Mesenteric fat pad (tissue), 1 donor: ENCODE measurements around the gene TXN. TPM values are rescaled to one million over a fixed set of nuclear protein-coding genes. Genes with fewer than 3 reads are reported as not detected.
A peak's percentile ranks its signal among the peaks of the same experiment; 100 is the strongest.
"Not testable (repeated sequence)": the region's sequence is repeated elsewhere in the genome, so short reads cannot be mapped to it uniquely, and the experiment has no call there.

Source experiments
- DNase-seq: peaks from one replicate; pipeline ENCODE4 v3.0.0-alpha.2; 2020; ENCODE audit warnings: low spot score
- total RNA-seq: library from RNA; stranded (reverse); fragmentation: NEBNext Ultra II Directional; extraction: Animal tissue kit (Norgen Biotek cat#: 25700); gene quantifications from one replicate; pipeline ENCODE4 v1.2.1, GENCODE V29; 2021
- donor health status: DM: yes; HTN: yes; CAD: no.

Gene TXN
- total RNA-seq, 1 donor from 2014 or later: 237 TPM

- DNase-seq: no peak
These were observed 1.6 kb upstream of the TXN start for GRCh38 chr9:110257956-110258355.

- no peak for DNase-seq
These were observed 962 bp upstream of the TXN start for GRCh38 chr9:110257097-110257841.

GRCh38 chr9:110255463-110256379, 586 bp downstream of the TXN start:
- DNase-seq: peak; percentile 92

GRCh38 chr9:110255034-110255462, 1.3 kb downstream of the TXN start:
- no peak for DNase-seq

GRCh38 chr9:110254500-110254899, 1.8 kb downstream of the TXN start:
- DNase-seq: no peak

- DNase-seq: no peak
These were observed 3.7 kb downstream of the TXN start for GRCh38 chr9:110252509-110253139.

- not testable (repeated sequence) for DNase-seq
These were observed 4.5 kb downstream of the TXN start for GRCh38 chr9:110251770-110252169.

- DNase-seq: no peak
These were observed 5.1 kb downstream of the TXN start for GRCh38 chr9:110251212-110251611.

- no peak for DNase-seq
These were observed 6.7 kb downstream of the TXN start for GRCh38 chr9:110249603-110250002.

GRCh38 chr9:110248361-110248760, 7.9 kb downstream of the TXN start:
- DNase-seq: no peak

GRCh38 chr9:110246214-110246613, 10.1 kb downstream of the TXN start:
- no peak for DNase-seq

- no peak for DNase-seq
These were observed 11.7 kb downstream of the TXN start for GRCh38 chr9:110244616-110245015.

GRCh38 chr9:110241858-110242321, 14.4 kb downstream of the TXN start:
- no peak for DNase-seq

- DNase-seq: no peak
These were observed 14.9 kb downstream of the TXN start for GRCh38 chr9:110241260-110241857.

GRCh38 chr9:110240198-110240597, 16.1 kb downstream of the TXN start:
- no peak for DNase-seq

GRCh38 chr9:110228321-110228720, 28.0 kb downstream of the TXN start:
- no peak for DNase-seq

GRCh38 chr9:110224583-110224982, 31.7 kb downstream of the TXN start:
- DNase-seq: no peak

- DNase-seq: no peak
These were observed 35.5 kb downstream of the TXN start for GRCh38 chr9:110220809-110221208.

GRCh38 chr9:110217656-110218099, 38.6 kb downstream of the TXN start:
- DNase-seq: no peak

- no peak for DNase-seq
These were observed 41.5 kb downstream of the TXN start for GRCh38 chr9:110214586-110215355.
